NCI-H446 treated with DMSO at 0.1 percent for 48 hours (cell line): ENCODE results near the gene ACAT2.
"Not testable (repeated sequence)": the region's sequence is repeated elsewhere in the genome, so short reads cannot be mapped to it uniquely, and the experiment has no call there.

ENCODE experiments used
- DNase-seq: peaks from one replicate; lab custom pipeline; 2025; lab: John Stamatoyannopoulos, UW

ACAT2 gene

DNA sequence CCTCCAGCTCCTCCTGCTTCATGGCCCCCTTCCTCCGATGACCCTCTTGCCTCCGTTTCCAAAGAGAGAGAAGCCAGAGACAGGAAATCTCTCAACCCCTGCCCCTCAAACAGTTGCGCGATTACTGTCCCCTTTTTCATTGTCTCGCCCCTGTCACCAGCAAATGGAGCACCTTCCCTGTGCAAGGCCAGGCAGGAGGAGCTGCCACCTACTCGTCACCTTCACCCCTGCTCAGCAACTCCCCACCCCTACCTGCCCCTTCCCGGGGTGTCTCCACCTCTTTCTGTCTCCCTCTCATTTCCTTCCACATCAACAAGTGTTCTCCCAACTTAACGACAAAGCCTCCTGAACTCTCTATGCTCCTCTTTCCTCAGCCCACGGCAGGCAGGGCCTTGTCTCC is 51.9 kb downstream of the ACAT2 start:
- no peak for DNase-seq

DNA sequence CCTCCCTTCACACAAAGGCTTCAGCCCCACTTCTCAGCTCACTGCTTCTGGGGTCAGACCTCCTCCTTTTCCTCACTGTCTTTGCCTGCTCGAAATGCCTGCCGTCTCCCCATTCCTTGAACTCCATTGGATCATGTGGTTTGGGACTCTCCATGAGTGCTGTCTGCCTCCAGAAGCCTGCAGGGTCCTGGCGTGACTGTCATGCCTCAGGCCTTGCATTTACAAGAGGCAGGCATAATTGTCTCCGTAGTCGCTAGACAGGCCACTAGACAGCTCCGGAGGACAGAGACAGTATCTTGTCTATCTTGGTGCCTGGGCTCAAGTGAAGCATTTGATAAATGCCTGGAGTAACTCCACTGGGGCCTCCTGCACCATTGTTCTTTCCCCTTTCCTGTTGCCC is 53.6 kb downstream of the ACAT2 start:
- DNase-seq, result no peak

DNA sequence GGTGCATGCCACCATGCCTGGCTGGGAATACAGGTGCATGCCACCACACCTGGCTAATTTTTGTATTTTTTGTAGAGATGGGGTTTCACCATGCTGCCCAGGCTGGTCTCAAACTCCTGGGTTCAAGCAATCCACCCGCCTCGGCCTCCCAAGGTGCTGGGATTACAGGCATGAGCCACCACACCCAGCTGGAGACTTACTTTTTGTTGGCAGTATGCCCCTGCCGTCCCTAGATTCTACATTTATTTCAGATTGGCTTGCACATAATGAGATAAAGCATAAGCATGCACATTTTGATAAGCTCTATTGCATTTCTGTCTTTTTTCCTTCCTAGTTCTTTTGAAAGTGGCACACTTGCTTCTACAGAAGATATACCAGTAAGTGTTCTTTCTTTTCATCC is 54.9 kb downstream of the ACAT2 start:
- DNase-seq, result not testable (repeated sequence)

DNA sequence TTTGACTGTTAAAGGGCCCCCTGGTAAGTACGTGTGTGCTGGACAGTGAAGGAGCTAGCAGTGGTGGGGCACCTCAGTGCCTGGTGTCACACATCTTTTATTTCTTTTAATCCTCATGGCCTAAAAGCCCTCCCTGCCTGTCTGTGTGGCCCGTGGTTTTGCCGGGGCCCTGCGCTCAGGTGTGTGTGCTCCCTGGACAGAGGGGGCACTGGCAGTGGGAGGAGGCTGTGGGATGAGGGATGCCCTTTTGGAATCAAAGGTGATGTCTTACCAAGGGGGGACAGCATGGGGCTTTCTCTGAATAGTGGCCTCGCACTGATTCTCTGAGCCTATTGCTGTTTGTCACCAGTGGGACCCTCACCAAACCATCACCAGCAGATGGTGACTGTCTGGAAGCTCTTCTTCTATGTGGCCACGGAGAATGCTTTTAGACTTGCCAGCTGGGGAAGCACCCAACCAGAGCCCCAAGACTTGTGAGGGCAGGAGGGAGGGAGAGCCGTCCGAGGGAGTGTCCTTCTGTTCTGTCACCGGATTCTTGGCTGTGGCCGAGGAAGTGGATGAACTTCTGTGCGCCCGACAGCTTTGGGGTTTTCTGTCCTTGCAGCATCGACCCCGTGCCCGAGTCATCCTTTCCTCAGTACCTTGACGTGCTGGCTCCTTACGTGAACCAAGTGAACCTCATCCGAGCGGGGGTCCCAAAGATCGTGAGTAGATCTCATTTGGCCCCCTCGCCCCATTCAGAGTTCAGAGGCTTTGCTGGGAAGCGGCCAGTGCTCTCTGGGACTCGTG is 56.3 kb downstream of the ACAT2 start:
- no peak for DNase-seq

DNA sequence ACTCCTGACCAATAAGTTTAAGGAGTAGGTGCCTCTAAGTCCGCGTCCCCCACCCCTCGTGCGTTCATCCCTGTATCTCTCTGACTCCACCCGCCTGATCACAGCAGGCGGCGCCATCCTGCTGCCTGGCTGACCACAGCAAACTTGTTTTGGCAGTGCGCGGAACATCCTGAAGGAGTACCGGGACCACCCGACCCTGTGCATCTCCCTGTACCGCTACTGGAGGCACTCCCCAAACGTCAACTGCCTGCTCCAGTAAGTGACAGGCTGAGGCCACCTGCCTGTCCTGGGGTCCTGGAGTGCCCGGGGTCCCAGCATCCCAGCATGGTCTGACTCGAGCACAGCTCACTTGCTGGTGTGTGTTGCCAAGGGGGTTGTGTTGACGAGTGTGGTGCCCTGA is 57.3 kb downstream of the ACAT2 start:
- no peak for DNase-seq

DNA sequence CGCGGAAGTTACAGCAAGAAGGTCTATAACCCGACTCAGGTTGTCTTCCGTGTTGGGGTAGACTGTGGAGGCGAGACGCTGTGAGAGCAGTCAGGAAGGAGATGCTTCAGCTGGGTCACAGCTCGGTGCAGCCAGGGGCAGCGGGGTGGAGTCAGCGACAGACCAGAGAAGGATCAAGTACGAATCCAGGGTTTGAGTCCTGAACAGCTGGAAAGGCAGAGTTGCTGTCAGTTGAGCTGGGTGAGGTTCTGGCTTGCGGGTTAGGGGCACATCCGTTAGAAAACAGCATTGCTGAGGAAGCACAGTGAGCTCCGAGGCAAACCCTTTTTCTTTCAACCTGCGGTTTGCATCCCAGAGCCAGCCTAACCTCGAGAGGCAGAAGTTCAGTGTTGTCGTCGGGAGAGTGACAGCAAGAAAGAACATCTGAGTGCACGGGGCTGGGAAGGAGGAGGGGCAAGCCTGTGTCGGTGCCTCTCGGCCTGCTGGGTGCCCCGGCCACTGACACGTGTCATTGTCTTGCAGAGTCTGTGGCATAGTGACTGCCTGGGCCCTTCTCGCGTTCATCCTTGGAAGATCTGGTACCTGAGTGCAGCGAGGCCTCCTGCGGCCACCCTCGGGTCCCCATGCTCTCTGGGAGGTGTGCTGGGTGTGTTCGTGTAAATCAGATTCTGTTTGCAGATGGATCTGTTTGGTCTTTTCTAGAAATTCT is 58.2 kb downstream of the ACAT2 start:
- no peak for DNase-seq

DNA sequence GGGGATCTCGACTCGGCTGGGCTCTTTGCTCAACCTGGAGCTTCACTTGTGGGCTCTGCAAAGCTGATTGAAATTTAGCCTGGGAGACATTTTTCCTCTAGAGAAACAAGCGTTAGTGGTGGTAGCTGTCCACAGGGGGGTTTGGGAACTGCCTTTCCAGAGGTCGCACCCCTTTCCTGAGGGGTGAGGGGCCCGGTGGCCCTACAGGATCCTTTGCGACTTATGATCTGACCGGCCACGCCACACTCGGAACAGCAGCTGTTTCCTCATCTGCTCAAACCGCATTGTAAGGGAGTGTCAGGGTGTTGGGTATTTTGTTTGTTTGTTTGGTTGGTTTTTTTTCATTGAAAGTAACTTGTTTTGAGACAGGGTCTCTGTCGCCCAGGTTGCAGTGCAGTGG is 59.3 kb downstream of the ACAT2 start:
- DNase-seq, result no peak

DNA sequence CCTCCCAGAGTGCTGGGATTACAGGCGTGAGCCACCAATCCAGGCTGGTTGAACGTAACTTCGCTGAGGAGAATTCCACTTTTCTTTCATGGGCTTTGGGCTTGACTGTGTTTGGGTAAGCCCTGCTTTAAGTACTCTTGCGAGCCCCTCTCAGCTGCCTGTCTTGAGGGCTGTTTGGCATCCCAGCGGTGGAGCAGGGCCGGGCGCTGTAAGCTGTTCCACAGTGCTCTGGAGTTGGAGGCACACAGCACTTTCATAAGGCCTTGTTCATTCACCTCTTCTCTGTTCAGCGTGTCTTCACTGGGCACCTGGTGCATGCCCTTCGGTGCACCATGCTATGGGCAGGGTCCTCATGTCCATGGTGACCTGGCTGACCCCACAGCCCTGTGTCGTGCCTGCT is 59.9 kb downstream of the ACAT2 start:
- no peak for DNase-seq

DNA sequence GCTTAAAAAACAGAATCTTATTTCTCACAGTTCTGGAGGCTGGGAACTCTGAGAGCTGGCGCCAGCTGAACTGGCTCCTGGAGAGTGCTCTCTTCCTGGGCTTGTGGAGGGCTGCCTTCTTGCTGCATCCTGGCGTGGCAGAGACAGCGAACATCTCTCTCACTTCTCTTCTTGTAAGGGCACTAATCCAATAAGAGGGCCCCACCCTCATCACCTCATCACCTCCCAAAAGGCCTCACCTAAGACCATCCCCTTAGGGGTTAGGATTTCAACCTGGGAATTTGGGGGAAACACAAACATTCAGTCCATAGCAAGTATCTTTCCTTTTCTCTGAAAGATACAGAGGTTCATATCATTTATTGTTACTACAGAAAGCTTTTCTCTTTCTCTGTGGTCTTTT is 62.1 kb downstream of the ACAT2 start:
- DNase-seq, result no peak

DNA sequence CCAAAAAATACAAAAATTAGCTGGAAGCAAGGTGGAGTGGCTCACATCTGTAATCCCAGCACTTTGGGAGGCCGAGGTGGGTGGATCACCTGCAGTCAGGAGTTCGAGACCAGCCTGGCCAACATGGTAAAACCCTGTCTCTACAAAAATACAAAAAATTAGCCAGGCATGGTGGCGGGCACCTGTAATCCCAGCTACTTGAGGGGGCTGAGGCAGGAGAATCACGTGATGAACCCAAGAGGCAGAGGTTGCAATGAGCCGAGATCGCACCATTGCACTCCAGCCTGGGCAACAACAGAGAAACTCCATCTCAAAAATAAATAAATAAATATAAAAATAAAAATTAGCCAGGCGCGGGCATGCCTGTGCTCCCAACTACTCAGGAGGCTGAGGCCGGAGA is 62.8 kb downstream of the ACAT2 start:
- not testable (repeated sequence) for DNase-seq

DNA sequence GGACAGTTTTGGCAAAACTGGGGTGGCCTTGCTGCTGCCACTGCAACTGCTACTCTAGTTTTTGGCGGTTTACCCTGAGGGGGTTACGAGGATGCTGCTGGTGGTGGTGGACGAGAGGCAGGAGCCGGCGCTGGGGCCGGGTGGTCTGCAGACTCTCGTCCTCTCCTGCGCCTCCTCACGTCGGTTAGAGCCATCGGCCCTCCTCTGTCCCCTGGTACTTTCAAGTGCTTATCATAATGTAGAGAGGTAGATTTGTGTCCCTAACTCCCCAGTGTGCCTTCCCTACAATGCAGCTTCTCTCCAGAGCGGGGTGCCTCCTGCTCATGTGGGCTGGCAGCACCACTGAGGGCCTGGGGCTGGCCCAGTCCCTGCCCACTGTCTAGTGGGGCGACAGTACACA is 64.2 kb downstream of the ACAT2 start:
- DNase-seq, result no peak

DNA sequence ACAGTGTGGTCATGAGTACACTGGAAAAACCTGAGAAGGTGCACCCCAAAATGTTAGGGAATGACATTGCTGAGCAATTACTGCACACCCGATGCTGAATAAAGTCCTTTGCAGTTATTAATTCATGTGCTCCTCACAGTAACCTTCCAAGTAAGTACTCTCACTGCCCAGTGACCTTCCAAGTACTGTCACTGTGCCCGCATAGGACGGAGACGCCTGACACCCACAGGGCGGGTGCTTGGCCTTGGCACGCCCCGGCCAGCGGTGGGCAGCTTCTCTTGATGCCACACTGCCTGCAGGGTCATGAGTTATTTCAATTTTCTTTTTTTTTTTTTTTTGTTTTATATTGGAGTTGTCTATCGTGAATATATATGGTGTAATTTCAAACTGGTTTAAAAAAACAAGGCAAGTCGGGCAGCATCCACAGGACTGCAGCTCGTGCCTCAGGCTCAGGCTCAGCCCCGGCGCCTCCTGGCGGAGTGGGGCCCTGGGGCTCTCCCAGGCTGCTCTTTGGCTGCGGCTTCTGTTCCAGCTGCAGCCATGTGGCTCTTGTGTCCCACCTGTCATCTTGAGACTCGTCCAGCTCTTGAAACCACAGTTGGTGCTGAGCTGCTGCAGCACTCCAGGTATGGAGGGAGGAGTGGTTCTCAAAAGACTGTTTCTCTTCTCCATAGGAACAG is 65.3 kb downstream of the ACAT2 start:
- DNase-seq, result no peak

DNA sequence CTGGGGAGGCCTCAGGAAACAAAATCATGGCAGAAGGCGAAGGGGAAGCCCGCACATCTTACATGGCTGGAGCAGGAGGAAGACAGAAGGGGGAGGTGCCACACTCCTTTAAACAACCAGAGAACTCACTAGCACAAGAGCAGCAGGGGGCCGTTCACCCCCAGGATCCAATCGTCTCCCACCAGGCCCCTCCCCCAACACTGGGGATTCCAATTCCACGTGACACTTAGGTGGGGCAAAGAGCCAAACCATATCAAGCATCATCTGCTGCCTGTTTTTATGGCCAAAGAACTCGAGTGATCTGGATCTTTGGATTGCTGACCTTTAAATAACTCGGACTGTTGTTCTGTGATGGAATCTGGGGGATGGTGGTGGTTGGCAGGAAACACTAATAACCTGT is 66.2 kb downstream of the ACAT2 start:
- no peak for DNase-seq
